AG04449 (cell line): ENCODE results near the gene RASGRF1.

Source experiments
- CTCF ChIA-PET: fragments of 350-600 bp; formaldehyde crosslinking; extraction: SDS; loops from one replicate; lab custom pipeline; 2021; ENCODE audit warnings: antibody characterized with exemption; lab: Yijun Ruan, JAX
- POLR2A ChIA-PET: fragments of 400-600, 350-600 bp; formaldehyde crosslinking; extraction: SDS; loops from one replicate; lab custom pipeline; 2020; ENCODE audit warnings: antibody characterized with exemption, inconsistent platforms; lab: Yijun Ruan, JAX
- DNase-seq: peaks from one replicate; pipeline ENCODE4 v3.0.0-alpha.2; 2010; ENCODE audit warnings: low read depth, low spot score
- H3K4me3 ChIP-seq: 2 replicates; pipeline ENCODE4 v1.5.1; 2011; ENCODE audit warnings: low read depth, mild to moderate bottlenecking, control low read depth, low read length
- CTCF ChIP-seq: IDR thresholded peaks from one replicate; pipeline ENCODE4 v1.5.1; 2011; ENCODE audit warnings: mild to moderate bottlenecking, moderate library complexity, low read length, control low read depth, inconsistent platforms; ENCODE audit not compliant: insufficient read depth; ENCODE audit errors: missing control alignments

The RASGRF1 gene

GRCh38 chr15:79066391-79067071, 24.0 kb downstream of the RASGRF1 start:
- no peak overlapping the region for H3K4me3 ChIP-seq
- ChIA-PET CTCF (no interaction called here), POLR2A (no interaction called here)
- no peak for DNase-seq
- TF ChIP-seq CTCF: no peak

- ChIA-PET CTCF (no interaction called here), POLR2A (no interaction called here)
- H3K4me3 ChIP-seq: no peak overlapping the region
- TF ChIP-seq CTCF: no peak
- DNase-seq: no peak
Measured at GRCh38 chr15:79065706-79066376, 24.7 kb downstream of the RASGRF1 start.

DNA sequence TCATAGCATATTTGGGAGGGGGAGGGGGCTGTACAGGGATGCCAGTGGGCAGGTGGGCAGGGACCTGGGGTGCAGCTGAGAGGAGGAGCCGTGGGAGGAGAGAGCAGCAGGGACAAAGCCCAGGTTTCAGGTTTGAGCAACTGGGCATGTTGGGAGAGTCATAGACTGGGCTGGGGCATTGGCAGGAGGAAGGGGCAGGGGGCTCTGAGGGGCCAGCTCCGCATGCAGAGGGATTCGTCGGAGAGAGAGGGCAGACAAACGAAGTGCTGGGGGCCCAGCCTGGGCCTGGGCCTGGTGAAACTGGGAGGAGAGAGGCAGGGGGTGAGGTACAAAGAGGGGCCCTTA, 25.2 kb downstream of the RASGRF1 start:
- DNase-seq: no peak
- ChIA-PET CTCF (no interaction called here), POLR2A (no interaction called here)
- H3K4me3 ChIP-seq: no peak overlapping the region
- no peak for TF ChIP-seq CTCF

- no peak for DNase-seq
- ChIA-PET POLR2A (no interaction called here), CTCF (no interaction called here)
- H3K4me3 ChIP-seq: no peak overlapping the region
- TF ChIP-seq CTCF: no peak
Measured at GRCh38 chr15:79064496-79064895, 26.1 kb downstream of the RASGRF1 start.

DNA sequence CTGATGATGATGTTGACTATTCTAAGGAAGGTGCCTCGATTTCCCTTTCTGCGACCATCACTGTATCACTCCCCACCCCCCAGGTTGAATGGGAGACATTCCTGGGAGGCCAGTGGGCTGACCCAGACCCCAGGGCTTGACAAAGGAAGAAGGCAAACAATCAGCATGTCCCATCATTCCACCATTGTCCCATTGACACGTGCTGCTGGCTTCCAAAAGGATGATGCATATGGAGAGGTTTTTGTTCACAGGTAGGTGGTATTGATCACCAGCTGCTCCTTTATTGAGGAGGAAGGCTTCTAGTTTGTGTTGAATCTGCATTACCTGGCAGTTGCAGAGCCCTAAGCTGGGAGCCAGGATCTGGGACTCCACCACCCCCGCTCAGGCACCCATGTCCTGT, 30.4 kb downstream of the RASGRF1 start:
- POLR2A ChIA-PET: no interaction called here
- no peak overlapping the region for H3K4me3 ChIP-seq
- CTCF ChIA-PET: no interaction called here
- no peak for TF ChIP-seq CTCF
- DNase-seq: no peak

GRCh38 chr15:79059081-79059572, 31.5 kb downstream of the RASGRF1 start:
- H3K4me3 ChIP-seq: no peak overlapping the region
- CTCF ChIA-PET: interaction anchor here (1.1 kb wide), 1 partner anchor 150 kb away, joined by 3 read pairs; no protein-coding TSS in a partner anchor
- POLR2A ChIA-PET: no interaction called here
- no peak for DNase-seq
- TF ChIP-seq CTCF: no peak
